KOPT-K1 (cell line): ENCODE measurements around the gene SLC22A23.

Experiments
- H3K27ac ChIP-seq: fragments of 200-600 bp; sonication (generic); 2 replicates; pipeline ENCODE4 v1.5.1; 2016; ENCODE audit warnings: antibody characterized with exemption, mild to moderate bottlenecking, low read depth, low read length; ENCODE audit not compliant: poor library complexity, severe bottlenecking
- H3K36me3 ChIP-seq: fragments of 200-600 bp; sonication (generic); 2 replicates; pipeline ENCODE4 v1.5.1; 2017; ENCODE audit warnings: antibody characterized with exemption, mild to moderate bottlenecking, low read length, moderate library complexity; ENCODE audit not compliant: insufficient read depth
- H3K9me3 ChIP-seq: fragments of 200-600 bp; sonication (generic); 2 replicates; pipeline ENCODE4 v1.5.1; 2017; ENCODE audit warnings: antibody characterized with exemption, low read length, mild to moderate bottlenecking; ENCODE audit not compliant: insufficient read depth, poor library complexity, severe bottlenecking

Gene SLC22A23

GRCh38 chr6:3288711-3289663 lies 167.9 kb downstream of the SLC22A23 start:
- Histone ChIP-seq H3K9me3 (no peaks in the 10 kb centered on the region), H3K36me3 (no peaks in the 10 kb centered on the region; the same call in 1 of the 2 replicates), H3K27ac (no peak overlapping the region)

- Histone ChIP-seq H3K36me3 (no peaks in the 10 kb centered on the region; the same call in 1 of the 2 replicates), H3K9me3 (no peaks in the 10 kb centered on the region), H3K27ac (no peak overlapping the region)
Observed at GRCh38 chr6:3287976-3288707, 168.7 kb downstream of the SLC22A23 start.

GRCh38 chr6:3287308-3287707 lies 169.5 kb downstream of the SLC22A23 start:
- Histone ChIP-seq H3K27ac (no peak overlapping the region), H3K36me3 (peaks cover 8% of the 10 kb centered on the region; the same call in 1 of the 2 replicates)

GRCh38 chr6:3286641-3287171 lies 170.1 kb downstream of the SLC22A23 start:
- no peak overlapping the region for H3K27ac ChIP-seq

More at GRCh38 chr6:3287308-3287707, 169.5 kb downstream of the SLC22A23 start:
- no peaks in the 10 kb centered on the region for H3K9me3 ChIP-seq

GRCh38 chr6:3285732-3286131 lies 171.1 kb downstream of the SLC22A23 start:
- Histone ChIP-seq H3K27ac (no peak overlapping the region), H3K36me3 (peaks cover 24% of the 10 kb centered on the region; the same call in 1 of the 2 replicates), H3K9me3 (no peaks in the 10 kb centered on the region)

More at GRCh38 chr6:3286641-3287171, 170.1 kb downstream of the SLC22A23 start:
- Histone ChIP-seq H3K36me3 (peaks cover 14% of the 10 kb centered on the region; the same call in 1 of the 2 replicates), H3K9me3 (no peaks in the 10 kb centered on the region)

GRCh38 chr6:3285049-3285639 lies 171.7 kb downstream of the SLC22A23 start:
- Histone ChIP-seq H3K36me3 (peaks cover 26% of the 10 kb centered on the region; the same call in 1 of the 2 replicates), H3K9me3 (no peaks in the 10 kb centered on the region), H3K27ac (no peak overlapping the region)

GRCh38 chr6:3284436-3284876 lies 172.4 kb downstream of the SLC22A23 start:
- Histone ChIP-seq H3K9me3 (no peaks in the 10 kb centered on the region), H3K27ac (no peak overlapping the region), H3K36me3 (peaks cover 26% of the 10 kb centered on the region; the same call in 1 of the 2 replicates)

- peaks cover 26% of the 10 kb centered on the region; the same call in 1 of the 2 replicates for H3K36me3 ChIP-seq
- H3K27ac ChIP-seq = no peak overlapping the region
- no peaks in the 10 kb centered on the region for H3K9me3 ChIP-seq
Observed at GRCh38 chr6:3283641-3284435, 173.0 kb downstream of the SLC22A23 start.

- Histone ChIP-seq H3K9me3 (no peaks in the 10 kb centered on the region), H3K36me3 (peaks cover 26% of the 10 kb centered on the region; the same call in 1 of the 2 replicates), H3K27ac (no peak overlapping the region)
Observed at GRCh38 chr6:3283241-3283640, 173.6 kb downstream of the SLC22A23 start.

- Histone ChIP-seq H3K9me3 (no peaks in the 10 kb centered on the region), H3K27ac (no peak overlapping the region), H3K36me3 (peaks cover 31% of the 10 kb centered on the region; the same call in 1 of the 2 replicates)
Observed at GRCh38 chr6:3282476-3283236, 174.2 kb downstream of the SLC22A23 start.

GRCh38 chr6:3281631-3282475 lies 175.0 kb downstream of the SLC22A23 start:
- Histone ChIP-seq H3K27ac (no peak overlapping the region), H3K36me3 (peaks cover 35% of the 10 kb centered on the region; the same call in 1 of the 2 replicates), H3K9me3 (no peaks in the 10 kb centered on the region)

GRCh38 chr6:3280866-3281465 lies 175.9 kb downstream of the SLC22A23 start:
- Histone ChIP-seq H3K27ac (no peak overlapping the region), H3K9me3 (no peaks in the 10 kb centered on the region), H3K36me3 (peaks cover 35% of the 10 kb centered on the region; the same call in 1 of the 2 replicates)
